HepG2 (cell line): ENCODE results near the gene ABCB6. TPM values are rescaled to one million over a fixed set of nuclear protein-coding genes. Genes with fewer than 3 reads are reported as not detected.

ENCODE experiments used
- CREB1 ChIP-seq, 2 experiments: fragments of 450-650 bp in 1 of 2; IDR thresholded peaks; 2 replicates each; pipeline ENCODE4 v1.6.1; 2016 to 2017; ENCODE audit warnings: control low read depth in 1 of 2, mild to moderate bottlenecking in 1 of 2, missing compliant biosample characterization in 1 of 2, missing genetic modification characterization in 1 of 2
- CSRNP1 ChIP-seq: sonication (generic); formaldehyde crosslinking; IDR thresholded peaks from 2 replicates; pipeline ENCODE4 v1.8.1; 2023; ENCODE audit warnings: mild to moderate bottlenecking, missing genetic modification reagents
- NFE2 ChIP-seq: sonication (generic); formaldehyde crosslinking; IDR thresholded peaks from 2 replicates; pipeline ENCODE4 v1.4.0; 2020; ENCODE audit warnings: missing genetic modification reagents
- NRL ChIP-seq: sonication (generic); formaldehyde crosslinking; IDR thresholded peaks from 2 replicates; pipeline ENCODE4 v1.5.0; 2020; ENCODE audit warnings: missing genetic modification reagents, mild to moderate bottlenecking, moderate library complexity, borderline replicate concordance
- PHF8 ChIP-seq: sonication (generic); formaldehyde crosslinking; IDR thresholded peaks from 2 replicates; pipeline ENCODE4 v1.5.0; 2020; ENCODE audit warnings: missing genetic modification reagents
- POLR2AphosphoS2 ChIP-seq: IDR thresholded peaks from 2 replicates; pipeline ENCODE4 v1.6.1; 2011; ENCODE audit warnings: low read depth, low read length, improper control_type of control experiment
- RBM39 ChIP-seq: fragments of 200-400 bp; formaldehyde crosslinking; IDR thresholded peaks from one replicate; pipeline ENCODE4 v1.6.1; 2018; ENCODE audit warnings: antibody characterized with exemption, mild to moderate bottlenecking, low read depth, low read length; ENCODE audit not compliant: poor library complexity, severe bottlenecking
- TARDBP ChIP-seq: sonication (generic); formaldehyde crosslinking; IDR thresholded peaks from 2 replicates; pipeline ENCODE4 v1.8.0; 2022; ENCODE audit warnings: mild to moderate bottlenecking, missing genetic modification reagents
- TFDP2 ChIP-seq: sonication (generic); formaldehyde crosslinking; IDR thresholded peaks from 2 replicates; pipeline ENCODE4 v1.4.0; 2020; ENCODE audit warnings: missing genetic modification reagents
- YY1 ChIP-seq: IDR thresholded peaks from 2 replicates; pipeline ENCODE4 v1.6.1; 2011; ENCODE audit warnings: low read length, low read depth, moderate library complexity, mild to moderate bottlenecking; ENCODE audit not compliant: insufficient read depth, insufficient replicate concordance
- ZMYM3 ChIP-seq: sonication (generic); formaldehyde crosslinking; IDR thresholded peaks from 2 replicates; pipeline ENCODE4 v1.5.1; 2020; ENCODE audit warnings: mild to moderate bottlenecking, missing genetic modification reagents
- ZNF143 ChIP-seq: sonication (generic); formaldehyde crosslinking; IDR thresholded peaks from 2 replicates; pipeline ENCODE4 v1.4.0; 2020; ENCODE audit warnings: missing genetic modification reagents
- ZNF343 ChIP-seq: sonication (generic); formaldehyde crosslinking; IDR thresholded peaks from 2 replicates; pipeline ENCODE4 v1.4.0; 2020; ENCODE audit warnings: mild to moderate bottlenecking, missing genetic modification reagents
- ZNF350 ChIP-seq: sonication (generic); formaldehyde crosslinking; IDR thresholded peaks from 2 replicates; pipeline ENCODE4 v1.4.0; 2020; ENCODE audit warnings: mild to moderate bottlenecking, low read depth, missing genetic modification reagents, borderline replicate concordance
- ZNF367 ChIP-seq: sonication (generic); formaldehyde crosslinking; IDR thresholded peaks from 2 replicates; pipeline ENCODE4 v1.4.0; 2020; ENCODE audit warnings: missing genetic modification reagents, borderline replicate concordance
- ZNF460 ChIP-seq: sonication (generic); formaldehyde crosslinking; IDR thresholded peaks from 2 replicates; pipeline ENCODE4 v1.5.1; 2020; ENCODE audit warnings: missing genetic modification reagents, mild to moderate bottlenecking, borderline replicate concordance
- ZNF646 ChIP-seq: sonication (generic); formaldehyde crosslinking; IDR thresholded peaks from 2 replicates; pipeline ENCODE4 v1.9.0; 2021; ENCODE audit warnings: mild to moderate bottlenecking, missing genetic modification reagents
- polyA plus RNA-seq, 8 experiments: library from polyadenylated mRNA; depleted of rRNA in 3 of 8; stranded (reverse) in 7 of 8; unstranded in 1 of 8; fragments of >200 nt; fragmentation: Illumina TruSeq in 4 of 8; extraction: Trizol in 4 of 8; gene quantifications; 2 replicates each; pipeline versions ENCODE4 v1.2.1 to v1.2.3, GENCODE V29; 2011 to 2016; ENCODE audit warnings: low read depth in 4 of 8, missing spikeins in 1 of 8, mixed read lengths in 1 of 8; ENCODE audit not compliant: insufficient read depth in 1 of 8
- total RNA-seq, 5 experiments: library from RNA; depleted of rRNA; stranded (reverse); fragments of >200 nt; fragmentation: Illumina TruSeq; extraction: Trizol; gene quantifications; 2 replicates each; pipeline ENCODE4 v1.2.3, GENCODE V29; 2016; ENCODE audit warnings: low read depth in 1 of 5
- TF ChIP-seq, protein P1 (sequence below): sonication (generic); formaldehyde crosslinking; IDR thresholded peaks from 2 replicates; pipeline ENCODE4 v1.4.0; 2020; ENCODE audit warnings: missing genetic modification reagents

Gene ABCB6
- total and polyA plus RNA-seq, 2 of the 13 experiments (the other 11 are each of a cell fraction or from before 2014, with no cell fraction given) = 91.1 to 137 TPM

- TF ChIP-seq CSRNP1 (CRISPR knock-in tag) (peak; percentile 23), POLR2AphosphoS2 (peak; percentile 56; the same call in 1 of the 2 replicates), PHF8 (CRISPR knock-in tag) (peak; percentile 80), TFDP2 (CRISPR knock-in tag) (no peak; the same call in 1 of the 2 replicates), NRL (CRISPR knock-in tag) (peak; percentile 83; the same call in 1 of the 2 replicates), CREB1 (IDR thresholded peaks at IDR 0.05) (peak; percentile 89), CREB1 (CRISPR knock-in tag; IDR thresholded peaks at IDR 0.05) (no peak), ZNF460 (CRISPR knock-in tag) (no peak; the same call in 1 of the 2 replicates), TARDBP (CRISPR knock-in tag) (no peak), ZNF143 (CRISPR knock-in tag) (peak; percentile 35; the same call in 1 of the 2 replicates), YY1 (peak; percentile 68), ZNF350 (CRISPR knock-in tag) (no peak; the same call in 1 of the 2 replicates), RBM39 (peak; percentile 83), ZNF646 (CRISPR knock-in tag) (no peak), NFE2 (CRISPR knock-in tag) (no peak), ZNF343 (CRISPR knock-in tag) (peak; percentile 87), ZNF367 (CRISPR knock-in tag) (no peak), ZMYM3 (CRISPR knock-in tag) (no peak)
- TF ChIP-seq, protein P1, sequence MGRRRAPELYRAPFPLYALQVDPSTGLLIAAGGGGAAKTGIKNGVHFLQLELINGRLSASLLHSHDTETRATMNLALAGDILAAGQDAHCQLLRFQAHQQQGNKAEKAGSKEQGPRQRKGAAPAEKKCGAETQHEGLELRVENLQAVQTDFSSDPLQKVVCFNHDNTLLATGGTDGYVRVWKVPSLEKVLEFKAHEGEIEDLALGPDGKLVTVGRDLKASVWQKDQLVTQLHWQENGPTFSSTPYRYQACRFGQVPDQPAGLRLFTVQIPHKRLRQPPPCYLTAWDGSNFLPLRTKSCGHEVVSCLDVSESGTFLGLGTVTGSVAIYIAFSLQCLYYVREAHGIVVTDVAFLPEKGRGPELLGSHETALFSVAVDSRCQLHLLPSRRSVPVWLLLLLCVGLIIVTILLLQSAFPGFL (CRISPR knock-in tag) = no peak
Measured at GRCh38 chr2:219177552-219178376, 41.0 kb downstream of the ABCB6 start, which contains the start of gene RETREG2 (continued).
